ENCODE results near the gene ZNF678.
"Not testable (repeated sequence)": the region's sequence is repeated elsewhere in the genome, so short reads cannot be mapped to it uniquely, and the experiment has no call there.

Gene ZNF678

DNA sequence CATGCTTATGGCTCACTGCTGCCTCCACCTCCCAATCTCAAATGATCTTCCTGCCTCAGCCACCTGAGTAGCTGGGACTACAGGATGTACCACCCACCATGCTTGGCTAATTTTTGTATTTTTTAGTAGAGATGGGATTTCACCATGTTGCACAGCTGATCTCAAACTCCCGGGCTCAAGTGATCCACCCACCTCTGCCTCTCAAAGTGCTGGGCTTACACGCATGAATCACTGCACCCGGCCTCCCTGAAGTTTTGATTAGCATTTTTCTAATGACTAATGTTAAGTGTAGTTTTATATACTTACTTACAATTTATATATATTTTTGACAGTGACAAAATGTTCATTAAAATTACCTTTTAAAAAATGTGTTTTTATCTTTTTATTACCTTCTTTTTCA lies 41.1 kb downstream of the ZNF678 start:
- no peak for DNase-seq (ENCODE audit: low spot score)

DNA sequence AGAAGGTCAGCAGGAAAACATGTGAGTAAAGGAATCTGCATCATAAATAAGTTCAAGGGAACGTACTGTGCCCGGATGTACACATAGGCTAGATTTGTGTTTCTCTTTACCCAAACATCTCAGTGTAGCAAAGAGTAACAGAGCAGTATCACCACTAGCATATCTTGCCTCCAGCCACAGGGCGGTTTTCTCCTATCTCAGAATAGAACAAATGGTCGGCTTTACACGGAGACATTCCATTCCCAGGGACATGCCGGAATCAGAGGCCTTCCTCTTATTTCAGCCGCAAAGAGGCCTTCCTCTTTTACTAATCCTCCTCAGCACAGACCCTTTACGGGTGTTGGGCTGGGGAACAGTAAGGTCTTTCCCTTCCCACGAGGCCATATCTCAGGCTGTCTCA lies 42.9 kb downstream of the ZNF678 start:
- not testable (repeated sequence) for DNase-seq (ENCODE audit: low spot score)

DNA sequence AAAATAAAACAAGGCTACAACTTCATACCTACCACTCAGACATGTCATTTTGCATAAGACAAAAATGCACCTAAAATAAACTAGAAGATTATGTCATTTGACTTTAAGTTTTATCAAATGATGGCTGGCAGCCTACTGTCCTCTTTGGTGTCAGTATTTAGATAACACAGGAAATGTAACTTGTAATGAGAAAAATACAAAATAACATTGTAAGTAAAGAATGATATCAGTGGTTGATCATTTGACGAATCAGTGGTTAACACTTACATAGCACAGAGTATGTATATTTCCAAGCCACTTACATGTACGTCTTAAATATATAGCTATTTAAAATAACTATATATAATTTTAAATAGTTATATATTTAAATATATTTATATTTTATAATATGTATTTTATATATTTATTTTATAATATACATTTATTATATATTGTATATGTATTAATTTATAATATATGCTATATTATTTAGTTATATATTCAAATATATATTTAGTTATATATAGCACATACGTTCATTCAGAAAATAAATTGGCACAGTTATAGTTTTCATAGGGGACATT lies 44.1 kb downstream of the ZNF678 start:
- DNase-seq (ENCODE audit: low spot score), result no peak

DNA sequence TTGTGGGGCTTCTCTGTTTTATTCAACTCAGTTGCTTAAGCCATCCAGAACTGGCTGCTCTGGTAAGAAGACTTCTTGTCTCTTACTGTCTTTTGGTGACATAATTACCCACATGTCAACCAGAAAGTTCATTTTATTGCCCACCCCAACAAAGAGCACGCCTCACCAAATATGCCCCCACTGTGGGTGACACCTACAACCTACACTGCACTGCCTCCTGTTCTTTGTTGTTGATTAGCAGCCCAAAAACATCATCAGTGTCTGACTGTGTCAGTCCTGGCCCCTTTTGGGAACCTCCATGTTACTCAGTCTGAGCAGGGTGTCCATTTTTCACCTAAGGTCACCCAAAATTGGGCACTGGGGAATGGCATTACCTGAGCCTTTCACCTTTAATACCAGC lies 49.3 kb downstream of the ZNF678 start:
- no peak for DNase-seq (ENCODE audit: low spot score)

DNA sequence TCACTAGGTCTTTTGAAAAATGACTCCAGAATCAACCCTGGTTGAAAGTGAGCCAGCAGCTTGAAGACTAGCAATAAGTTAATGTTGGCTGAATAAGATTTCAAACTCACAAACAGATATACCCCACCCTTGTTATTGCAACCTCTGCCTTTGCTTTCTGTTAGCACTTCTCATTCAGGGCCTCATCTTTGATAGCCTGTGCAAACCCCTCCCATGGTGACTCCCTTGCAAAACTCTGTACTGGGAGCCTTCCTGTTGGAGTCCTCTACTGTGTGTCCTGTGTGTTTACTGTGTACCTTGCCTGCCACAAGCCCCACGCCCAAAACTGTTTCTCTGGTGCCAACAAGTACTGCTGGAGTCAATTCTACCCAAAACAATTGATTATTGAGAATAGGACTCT lies 50.2 kb downstream of the ZNF678 start:
- no peak for DNase-seq (ENCODE audit: low spot score)

DNA sequence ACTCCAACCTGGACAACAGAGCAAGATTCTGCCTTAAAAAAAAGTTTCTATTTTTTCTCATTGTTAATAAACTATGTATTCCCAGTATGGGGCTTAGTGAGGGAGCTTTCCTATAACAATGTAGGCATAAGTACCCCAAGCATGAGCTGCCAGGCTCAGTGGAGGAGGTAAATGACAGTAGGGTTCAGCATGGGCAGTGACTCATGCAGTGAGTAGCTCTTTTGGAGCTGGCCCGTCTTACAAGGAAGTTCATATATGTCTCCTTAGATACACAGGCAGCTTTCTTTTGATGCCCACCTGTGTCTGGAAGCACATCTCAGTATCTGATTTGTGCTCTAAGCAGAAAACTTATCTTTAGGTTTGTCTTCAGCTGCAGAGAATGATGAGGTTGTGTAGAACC lies 57.9 kb downstream of the ZNF678 start:
- no peak for DNase-seq (ENCODE audit: low spot score)

DNA sequence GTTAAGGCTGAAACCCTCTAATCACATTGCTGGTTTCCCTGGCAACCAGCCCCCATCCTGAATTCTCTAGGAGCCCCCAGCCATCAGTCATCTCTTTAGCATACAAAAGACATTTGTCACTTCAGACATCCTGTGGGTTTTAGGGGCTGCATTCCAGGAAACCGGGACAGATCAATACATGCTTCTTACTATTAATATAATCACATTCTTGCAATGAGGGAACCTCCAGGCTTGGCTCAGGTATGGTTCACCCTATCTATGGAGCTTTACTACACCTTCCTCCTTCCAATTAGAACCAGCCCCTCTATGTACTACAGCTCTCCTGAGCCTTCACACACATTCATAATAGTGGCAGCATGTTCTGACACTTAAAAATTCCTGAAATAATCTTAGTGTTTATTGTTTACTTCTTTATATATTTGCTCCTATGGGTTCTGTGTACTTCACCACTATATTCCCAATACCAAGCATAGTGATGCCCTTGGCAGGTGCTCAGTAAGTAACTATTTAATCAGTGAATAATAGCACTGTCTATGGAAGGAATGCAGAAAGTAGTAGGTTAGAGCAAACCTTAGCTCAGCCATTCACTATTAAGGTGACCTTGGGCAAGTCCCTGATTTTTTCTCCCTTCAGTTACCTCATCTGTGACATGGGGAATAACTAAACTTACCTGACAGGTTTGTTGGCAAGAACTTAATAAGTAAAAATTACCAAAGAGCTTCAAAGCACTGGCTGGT lies 59.6 kb downstream of the ZNF678 start:
- DNase-seq (ENCODE audit: low spot score), result no peak

DNA sequence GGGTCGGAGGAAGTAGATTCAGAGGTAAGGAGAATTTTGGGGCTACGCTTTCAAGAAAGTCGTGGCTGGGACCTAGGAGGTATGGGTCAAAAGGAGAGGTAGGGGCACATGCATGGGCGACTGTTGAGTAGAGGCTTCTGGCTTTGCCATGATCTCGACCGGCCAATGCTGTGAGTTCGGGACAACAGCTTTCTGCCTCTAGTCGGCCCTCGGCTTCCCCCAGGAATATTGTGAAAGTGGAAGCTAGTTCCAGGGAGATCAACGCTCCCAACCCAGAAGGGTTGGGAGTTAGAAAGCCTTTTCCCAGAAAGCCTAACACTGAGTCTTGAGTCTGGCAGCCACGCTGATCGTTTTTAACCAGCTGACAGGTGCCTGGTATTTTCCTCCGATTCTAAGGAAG lies 69.0 kb downstream of the ZNF678 start:
- DNase-seq (ENCODE audit: low spot score), result no peak

DNA sequence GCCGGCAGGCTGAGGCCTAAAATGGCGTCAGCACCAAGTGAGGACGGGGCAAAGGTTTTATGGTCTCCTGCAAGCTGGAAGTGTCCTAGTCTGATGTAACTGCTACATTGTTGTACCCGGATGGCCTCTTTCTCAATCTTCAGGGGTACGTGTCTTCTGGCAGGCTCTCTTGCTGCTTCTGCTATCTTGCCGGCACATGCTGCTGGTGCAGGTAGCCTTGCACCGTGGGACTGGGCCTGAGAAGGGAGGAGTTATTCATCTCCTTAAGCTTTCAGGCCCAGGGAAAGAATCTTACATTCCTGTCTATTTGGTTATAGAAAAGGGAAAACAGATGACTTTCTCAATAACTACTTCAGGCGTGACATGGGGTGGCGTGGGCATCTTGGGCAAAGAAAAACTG lies 72.2 kb downstream of the ZNF678 start:
- no peak for DNase-seq (ENCODE audit: low spot score)

DNA sequence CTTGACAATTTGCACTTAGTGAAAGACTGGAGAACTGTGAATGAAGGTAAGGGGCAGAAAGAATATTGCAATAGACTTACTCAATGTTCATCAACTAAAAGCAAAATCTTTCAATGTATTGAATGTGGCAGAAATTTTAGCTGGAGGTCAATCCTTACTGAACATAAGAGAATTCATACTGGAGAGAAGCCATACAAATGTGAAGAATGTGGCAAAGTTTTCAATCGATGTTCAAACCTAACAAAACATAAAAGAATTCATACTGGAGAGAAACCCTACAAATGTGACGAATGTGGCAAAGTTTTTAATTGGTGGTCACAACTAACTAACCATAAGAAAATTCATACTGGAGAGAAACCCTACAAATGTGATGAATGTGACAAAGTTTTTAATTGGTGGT lies 91.1 kb downstream of the ZNF678 start:
- DNase-seq (ENCODE audit: low spot score), result no peak

DNA sequence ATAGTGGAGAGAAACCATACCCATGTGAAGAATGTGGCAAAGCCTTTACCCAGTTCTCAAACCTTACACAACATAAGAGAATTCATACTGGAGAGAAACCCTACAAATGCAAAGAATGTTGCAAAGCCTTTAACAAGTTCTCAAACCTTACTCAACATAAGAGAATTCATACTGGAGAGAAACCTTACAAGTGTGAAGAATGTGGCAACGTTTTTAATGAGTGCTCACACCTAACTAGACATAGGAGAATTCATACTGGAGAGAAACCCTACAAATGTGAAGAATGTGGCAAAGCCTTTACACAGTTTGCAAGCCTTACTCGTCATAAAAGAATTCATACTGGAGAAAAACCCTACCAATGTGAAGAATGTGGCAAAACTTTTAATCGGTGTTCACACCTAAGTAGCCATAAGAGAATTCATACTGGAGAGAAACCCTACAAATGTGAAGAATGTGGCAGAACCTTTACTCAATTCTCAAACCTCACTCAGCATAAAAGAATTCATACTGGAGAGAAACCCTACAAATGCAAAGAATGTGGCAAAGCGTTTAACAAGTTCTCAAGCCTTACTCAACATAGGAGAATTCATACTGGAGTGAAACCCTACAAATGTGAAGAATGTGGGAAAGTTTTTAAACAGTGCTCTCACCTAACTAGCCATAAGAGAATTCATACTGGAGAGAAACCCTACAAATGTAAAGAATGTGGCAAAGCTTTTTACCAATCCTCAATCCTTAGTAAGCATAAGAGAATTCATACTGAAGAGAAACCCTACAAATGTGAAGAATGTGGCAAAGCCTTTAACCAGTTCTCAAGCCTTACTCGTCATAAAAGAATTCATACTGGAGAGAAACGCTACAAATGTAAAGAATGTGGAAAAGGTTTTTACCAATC lies 91.7 kb downstream of the ZNF678 start:
- DNase-seq (ENCODE audit: low spot score), result peak; percentile 9

DNA sequence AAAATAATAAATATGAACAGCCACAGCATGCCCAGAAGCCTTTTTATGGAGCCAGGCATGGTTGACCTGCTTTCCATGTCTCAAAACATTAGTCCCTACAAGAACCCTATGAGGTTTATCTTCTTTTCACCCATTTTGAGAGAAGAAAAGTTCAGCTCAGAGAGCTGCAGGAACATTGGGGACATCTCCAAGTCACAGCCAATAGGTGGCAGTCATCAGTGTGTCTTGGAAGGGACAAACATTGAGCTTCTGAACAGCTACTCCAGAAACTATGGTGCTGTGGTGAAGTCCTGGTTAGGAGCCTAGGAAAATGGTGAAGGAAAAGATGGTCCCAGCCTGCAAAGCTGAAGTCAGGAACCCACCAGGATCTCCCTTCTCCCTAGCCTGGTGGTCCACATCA lies 98.1 kb downstream of the ZNF678 start:
- DNase-seq (ENCODE audit: low spot score), result no peak

DNA sequence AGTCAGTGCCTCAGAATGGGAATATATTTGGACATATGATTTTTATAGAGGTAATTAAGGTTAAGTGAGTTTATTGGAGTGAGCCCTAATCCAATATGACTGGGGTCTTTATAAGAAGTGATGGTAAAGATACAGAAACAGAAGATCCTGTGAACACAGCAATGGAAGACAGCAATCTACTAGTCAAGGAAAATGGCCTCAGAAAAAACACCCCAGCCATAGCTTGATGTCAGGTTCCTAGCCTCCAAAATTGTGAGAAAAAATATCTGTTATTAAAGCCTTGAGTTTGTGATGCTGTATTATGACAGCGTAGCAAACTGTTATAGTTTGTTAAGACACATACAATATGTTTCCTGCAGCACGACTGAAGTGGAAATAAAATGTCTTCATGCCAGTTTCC lies 99.6 kb downstream of the ZNF678 start:
- no peak for DNase-seq (ENCODE audit: low spot score)

DNA sequence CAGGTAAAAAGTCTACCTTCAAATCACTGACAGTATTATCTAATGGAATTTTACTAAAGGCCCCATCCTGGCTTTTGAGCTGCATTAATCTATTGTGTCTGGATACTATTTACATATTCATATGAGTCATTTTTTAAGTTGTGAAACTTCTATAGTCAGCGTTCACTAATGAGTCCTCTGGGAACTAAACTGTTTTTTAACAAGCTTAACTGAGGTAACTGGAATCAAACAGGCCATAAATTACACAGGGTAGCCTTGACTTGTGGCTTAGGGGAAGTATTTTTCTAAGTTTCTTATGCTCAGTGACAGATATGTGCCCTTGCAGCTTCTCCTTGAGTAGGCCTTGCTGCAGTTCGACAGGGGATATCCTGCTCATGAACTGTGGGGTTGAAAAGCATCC lies 102.9 kb downstream of the ZNF678 start:
- DNase-seq (ENCODE audit: low spot score), result no peak

DNA sequence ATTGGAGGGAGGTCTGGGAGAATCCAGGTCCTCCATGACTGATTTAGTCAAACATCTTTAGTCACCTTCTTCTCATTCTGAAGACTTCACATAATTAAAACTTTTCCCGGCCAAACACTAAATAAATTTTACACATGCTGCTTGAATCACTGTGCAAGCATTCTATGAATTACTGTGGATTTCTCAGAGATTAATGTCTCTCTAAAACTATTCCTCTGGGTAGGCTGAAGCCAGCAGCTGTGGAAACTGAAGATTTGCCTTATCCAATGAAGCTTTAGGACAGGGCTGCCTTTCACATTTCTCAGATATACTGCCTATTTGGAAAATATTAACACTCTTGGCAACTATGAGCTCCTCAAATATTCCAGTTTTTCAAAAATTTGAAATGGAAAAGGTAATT lies 110.1 kb downstream of the ZNF678 start:
- no peak for DNase-seq (ENCODE audit: low spot score)

DNA sequence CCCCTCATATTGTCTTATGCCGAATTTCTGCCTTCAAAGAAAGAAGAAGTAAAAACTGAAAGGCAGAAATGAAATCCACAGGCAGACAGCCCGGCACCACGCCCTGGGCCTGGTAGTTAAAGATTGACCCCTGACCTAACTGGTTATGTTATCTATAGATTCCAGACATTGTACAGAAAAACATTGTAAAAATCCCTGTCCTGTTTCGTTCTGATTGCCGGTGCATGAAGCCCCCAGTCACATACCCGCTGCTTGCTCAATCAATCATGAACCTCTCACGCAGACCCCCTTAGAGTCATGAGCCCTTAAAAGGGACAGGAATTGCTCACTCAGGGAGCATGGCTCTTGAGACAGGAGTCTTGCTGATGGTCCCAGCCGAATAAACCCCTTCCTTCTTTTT lies 122.5 kb downstream of the ZNF678 start:
- DNase-seq (ENCODE audit: low spot score), result no peak

DNA sequence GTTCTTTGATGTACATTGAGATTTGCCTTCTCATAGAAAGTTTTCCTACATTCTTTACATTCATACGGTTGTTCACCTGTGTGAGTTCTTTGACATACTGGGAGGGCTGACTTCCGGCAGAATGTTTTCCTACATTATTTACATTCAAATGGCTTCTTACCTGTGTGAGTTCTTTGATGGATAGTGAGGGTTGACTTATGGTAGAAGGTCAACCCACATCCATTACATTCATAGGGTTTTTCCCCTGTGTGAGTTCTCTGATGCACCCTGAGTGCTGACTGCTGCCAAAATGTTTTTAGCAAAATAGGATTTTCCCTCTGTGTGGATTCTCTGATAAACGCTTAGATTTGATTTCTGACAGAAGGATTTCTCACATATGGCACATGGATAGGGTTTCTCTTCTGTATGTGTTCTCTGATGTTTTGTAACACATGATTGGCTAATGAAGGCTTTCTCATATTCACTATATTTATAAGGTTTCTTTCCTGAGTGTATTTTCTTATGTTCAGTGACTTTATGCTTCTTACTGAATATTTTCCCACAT lies 134.0 kb downstream of the ZNF678 start:
- no peak for DNase-seq (ENCODE audit: low spot score)

DNA sequence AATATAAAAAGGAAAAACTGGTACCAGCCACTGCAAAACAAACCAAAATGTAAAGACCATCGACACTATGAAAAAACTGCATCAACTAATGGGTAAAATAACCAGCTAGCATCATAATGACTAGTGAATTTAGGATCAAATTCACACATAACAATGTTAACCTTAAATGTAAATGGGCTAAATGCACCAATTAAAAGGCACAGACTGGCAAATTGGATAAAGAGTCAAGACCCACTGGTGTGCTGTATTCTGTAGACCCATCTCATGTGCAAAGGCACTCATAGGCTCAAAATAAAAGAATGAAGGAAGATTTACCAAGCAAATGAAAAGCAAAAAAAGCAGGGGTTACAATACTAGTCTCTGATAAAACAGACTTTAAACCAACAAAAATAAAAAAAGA lies 138.3 kb downstream of the ZNF678 start:
- not testable (repeated sequence) for DNase-seq (ENCODE audit: low spot score)

DNA sequence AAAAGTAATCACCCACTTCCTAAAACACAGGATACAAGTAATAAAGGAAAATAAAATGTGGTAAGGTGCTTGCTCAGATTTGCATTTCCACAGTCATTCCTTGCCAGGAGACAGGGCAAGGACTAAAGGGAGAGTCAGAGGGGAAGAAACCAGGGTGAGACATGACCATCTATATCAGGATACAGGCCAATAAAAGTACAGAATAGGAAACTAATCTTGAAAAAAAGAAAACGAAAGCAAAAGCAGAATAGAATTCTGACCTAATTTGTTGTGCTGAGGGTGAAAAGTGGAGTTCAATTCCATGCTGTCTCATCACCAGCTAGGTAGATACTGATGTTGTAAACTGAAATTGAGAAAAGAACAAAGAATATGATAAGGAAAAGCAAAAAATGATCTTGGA lies 144.5 kb downstream of the ZNF678 start:
- DNase-seq (ENCODE audit: low spot score), result no peak

DNA sequence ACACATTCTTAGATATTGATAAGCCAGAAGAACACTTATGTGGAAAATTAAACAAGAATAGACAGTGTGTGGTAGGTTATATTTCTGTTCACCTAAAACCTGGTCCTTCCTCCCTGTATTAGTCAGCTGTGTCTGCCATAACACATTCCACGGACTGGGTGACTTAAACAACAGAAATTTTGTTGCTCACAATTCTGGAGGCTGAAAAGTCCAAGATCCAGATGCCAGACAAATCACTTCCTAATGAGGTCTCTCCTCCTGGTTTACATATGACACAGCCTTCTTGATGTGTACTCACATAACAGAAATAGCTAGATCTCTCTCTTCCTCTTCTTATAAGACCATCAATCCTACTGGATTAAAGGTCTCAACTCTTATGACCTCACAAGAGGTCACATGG lies 146.1 kb downstream of the ZNF678 start:
- no peak for DNase-seq (ENCODE audit: low spot score)

DNA sequence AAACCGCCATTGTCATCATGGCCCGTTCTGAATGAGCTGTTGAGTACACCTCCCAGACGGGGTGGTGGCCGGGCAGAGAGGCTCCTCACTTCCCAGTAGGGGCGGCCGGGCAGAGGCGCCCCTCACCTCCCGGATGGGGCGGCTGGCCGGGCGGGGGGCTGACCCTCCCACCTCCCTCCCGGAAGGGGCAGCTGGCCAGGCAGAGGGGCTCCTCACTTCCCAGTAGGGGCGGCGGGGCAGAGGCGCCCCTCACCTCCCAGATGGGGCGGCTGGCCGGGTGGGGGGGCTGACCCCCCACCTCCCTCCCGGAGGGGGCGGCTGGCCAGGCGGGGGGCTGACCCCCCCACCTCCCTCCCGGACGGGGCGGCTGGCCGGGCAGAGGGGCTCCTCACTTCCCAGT lies 147.1 kb downstream of the ZNF678 start:
- DNase-seq (ENCODE audit: low spot score), result not testable (repeated sequence)

DNA sequence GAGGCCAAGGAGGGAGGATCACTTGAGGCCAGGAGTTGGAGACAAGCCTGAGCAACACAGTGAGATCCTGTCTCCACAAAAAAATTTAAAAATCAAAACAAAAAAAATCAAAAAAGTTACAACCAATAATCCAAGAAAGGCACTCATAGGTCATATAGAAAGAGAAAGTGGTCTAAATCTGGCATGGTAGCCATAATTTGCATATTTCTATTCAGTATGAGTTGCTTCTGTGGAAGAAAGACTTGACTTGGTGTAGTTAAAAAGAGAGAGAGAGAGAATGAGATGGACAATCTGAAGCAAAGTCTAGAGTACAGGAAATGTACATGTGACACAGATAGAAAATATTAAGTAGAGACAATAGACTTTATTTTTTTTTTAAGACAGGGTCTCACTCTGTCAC lies 149.3 kb downstream of the ZNF678 start:
- no peak for DNase-seq (ENCODE audit: low spot score)

DNA sequence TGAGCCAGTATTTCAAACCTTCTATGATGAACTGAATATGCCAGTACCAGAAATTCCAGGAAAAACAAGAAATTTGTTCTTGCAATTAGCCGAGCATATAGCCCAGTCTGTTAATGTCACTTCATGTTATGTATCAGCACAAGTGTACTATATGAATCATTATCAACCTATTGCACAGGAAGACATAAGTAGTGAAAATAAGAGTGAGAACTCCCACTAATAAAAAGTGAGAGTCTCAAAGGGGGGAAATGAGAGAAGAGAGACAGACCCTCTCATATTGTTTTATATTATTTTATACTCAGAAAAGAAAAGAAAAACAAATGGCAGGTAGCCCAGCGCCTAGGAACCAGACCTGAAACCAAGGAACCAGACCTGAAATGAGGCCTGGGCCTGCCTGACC lies 155.6 kb downstream of the ZNF678 start:
- DNase-seq (ENCODE audit: low spot score), result no peak
